ENCODE measurements around the gene NEU1. TPM values are rescaled to one million over a fixed set of nuclear protein-coding genes. Genes with fewer than 3 reads are reported as not detected.
A peak's percentile ranks its signal among the peaks of the same experiment; 100 is the strongest.

The NEU1 gene
- total and polyA plus RNA-seq, 10 donors = 14.0 to 60.7 (median 37.8) TPM

DNA sequence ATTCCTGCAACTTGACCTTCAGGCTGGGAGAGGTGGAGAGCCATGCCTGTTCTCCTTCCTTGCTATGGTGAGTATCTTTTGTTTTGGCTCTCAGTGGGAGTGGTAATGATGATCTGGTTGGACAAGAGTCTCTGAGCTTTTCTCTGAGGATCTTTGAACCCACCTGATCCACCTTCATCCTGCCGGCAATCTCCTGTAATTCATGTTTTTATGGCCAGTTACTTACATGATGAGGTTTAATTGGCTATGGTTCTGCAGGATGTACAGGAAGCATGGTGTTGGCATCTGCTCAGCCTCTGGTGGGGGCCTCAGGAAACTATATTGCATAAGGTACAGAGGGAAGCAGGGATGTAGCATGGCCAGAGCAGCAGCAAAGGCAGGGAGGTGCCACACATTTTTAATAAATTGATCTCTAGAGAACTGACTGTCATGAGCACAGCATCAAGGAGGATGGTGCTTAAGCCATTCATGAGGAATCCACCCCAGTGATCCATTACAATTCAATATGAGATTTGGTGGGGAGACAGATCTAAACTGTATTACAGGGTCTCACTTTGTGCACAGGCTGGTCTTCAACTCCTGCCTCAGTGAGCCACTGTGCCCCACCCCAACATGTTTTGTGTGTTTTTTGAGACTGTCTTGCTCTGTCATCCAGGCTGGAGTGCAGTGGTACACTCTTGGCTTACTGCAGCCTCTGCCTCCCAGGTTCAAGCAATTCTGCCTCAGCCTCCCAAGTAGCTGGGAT is 25.1 kb downstream of the NEU1 start:
- intact Hi-C loops (cut with DNase I; ENCODE audit: low total_unique reads) = no loop called here
- H3K36me3 ChIP-seq = peaks cover 0 to 66% (median 47%) of the 10 kb centered on the region in 6 donors

DNA sequence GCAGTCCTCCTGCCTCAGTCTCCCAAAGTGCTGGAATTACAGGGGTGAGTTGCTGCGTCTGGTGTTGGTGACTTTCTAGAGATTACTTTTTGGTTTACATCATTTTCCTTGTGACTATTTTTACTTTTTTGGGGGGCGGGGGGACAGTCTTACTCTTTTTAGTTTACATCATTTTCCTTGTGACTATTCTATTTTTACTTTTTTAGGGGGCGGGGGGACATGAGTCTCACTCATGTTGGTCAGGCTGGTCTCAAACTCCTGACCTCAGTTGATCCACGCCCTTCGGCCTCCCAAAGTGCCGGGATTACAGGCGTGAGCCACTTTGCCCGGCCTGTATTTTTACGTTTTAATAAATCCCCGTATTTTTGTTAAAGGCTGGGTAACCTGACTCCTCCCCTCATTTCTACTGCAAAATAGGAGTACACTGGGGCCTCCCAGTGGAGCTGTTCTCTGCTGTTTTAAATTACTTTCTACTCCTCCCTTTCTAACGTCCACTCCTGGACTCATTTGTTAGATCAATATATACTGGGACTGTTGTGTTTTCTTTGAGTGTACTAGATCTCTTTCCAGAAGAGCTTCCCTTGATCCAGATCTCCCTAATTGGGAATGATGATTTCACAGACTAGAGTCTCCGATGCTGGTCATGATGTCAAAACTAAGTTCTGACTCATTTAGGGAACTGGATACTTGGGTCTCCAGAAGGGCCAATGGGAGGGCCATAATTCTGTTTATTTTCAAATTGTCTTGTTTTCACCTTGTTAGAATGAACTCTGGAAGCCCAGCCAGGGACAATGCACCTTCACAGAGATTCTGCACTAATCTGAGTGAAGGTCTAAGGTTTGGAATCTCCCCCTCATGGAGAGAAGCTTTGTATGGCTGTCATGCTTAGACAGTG is 25.9 kb downstream of the NEU1 start:
- peaks cover 38 to 73% (median 69%) of the 10 kb centered on the region in 6 donors for H3K4me1 ChIP-seq
- H3K36me3 ChIP-seq = peaks cover 0 to 58% (median 46%) of the 10 kb centered on the region in 6 donors
- TF ChIP-seq, protein P1, sequence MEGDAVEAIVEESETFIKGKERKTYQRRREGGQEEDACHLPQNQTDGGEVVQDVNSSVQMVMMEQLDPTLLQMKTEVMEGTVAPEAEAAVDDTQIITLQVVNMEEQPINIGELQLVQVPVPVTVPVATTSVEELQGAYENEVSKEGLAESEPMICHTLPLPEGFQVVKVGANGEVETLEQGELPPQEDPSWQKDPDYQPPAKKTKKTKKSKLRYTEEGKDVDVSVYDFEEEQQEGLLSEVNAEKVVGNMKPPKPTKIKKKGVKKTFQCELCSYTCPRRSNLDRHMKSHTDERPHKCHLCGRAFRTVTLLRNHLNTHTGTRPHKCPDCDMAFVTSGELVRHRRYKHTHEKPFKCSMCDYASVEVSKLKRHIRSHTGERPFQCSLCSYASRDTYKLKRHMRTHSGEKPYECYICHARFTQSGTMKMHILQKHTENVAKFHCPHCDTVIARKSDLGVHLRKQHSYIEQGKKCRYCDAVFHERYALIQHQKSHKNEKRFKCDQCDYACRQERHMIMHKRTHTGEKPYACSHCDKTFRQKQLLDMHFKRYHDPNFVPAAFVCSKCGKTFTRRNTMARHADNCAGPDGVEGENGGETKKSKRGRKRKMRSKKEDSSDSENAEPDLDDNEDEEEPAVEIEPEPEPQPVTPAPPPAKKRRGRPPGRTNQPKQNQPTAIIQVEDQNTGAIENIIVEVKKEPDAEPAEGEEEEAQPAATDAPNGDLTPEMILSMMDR (IDR thresholded peaks at IDR 0.05 in 8 of 11, conservative IDR thresholded peaks at IDR 0.05 in 3 of 11) = no peak
- no peak for DNase-seq
- H3K4me3 ChIP-seq = peak overlapping the region; percentile 71 to 92 (median 79)
- intact Hi-C loops (cut with DNase I; ENCODE audit: low total_unique reads) = no loop called here
- no peaks in the 10 kb centered on the region for H3K27me3 ChIP-seq (replicated peaks in 1 of 7)
- no peaks in the 10 kb centered on the region for H3K9me3 ChIP-seq
- peak overlapping the region; percentile 92 to 98 (median 96) for H3K27ac ChIP-seq
- WGBS, 5 donors = 16 to 26% (median 20%) methylated on average over 12 of the region's 12 CpGs

More for the DNA sequence above, 25.1 kb downstream of the NEU1 start:
- Histone ChIP-seq H3K27me3 (replicated peaks in 1 of 7) (no peaks in the 10 kb centered on the region), H3K4me3 (peak overlapping the region in 7 of 8 donors; percentile 15 to 90 (median 79)), H3K4me1 (peaks cover 38 to 65% (median 61%) of the 10 kb centered on the region in 6 donors), H3K9me3 (no peaks in the 10 kb centered on the region), H3K27ac (peak overlapping the region in 7 of 8 donors; percentile 94 to 98 (median 96))
- TF ChIP-seq, protein P1 (IDR thresholded peaks at IDR 0.05 in 8 of 11, conservative IDR thresholded peaks at IDR 0.05 in 3 of 11) = no peak
- TF ChIP-seq POLR2A (IDR thresholded peaks at IDR 0.05) (no peak), POLR2AphosphoS5 (IDR thresholded peaks at IDR 0.05) (no peak)
- peak; percentile 5 for DNase-seq
- 0 to 17% (median 8%) methylated on average over 1 of the region's 1 CpG for WGBS, 5 donors

DNA sequence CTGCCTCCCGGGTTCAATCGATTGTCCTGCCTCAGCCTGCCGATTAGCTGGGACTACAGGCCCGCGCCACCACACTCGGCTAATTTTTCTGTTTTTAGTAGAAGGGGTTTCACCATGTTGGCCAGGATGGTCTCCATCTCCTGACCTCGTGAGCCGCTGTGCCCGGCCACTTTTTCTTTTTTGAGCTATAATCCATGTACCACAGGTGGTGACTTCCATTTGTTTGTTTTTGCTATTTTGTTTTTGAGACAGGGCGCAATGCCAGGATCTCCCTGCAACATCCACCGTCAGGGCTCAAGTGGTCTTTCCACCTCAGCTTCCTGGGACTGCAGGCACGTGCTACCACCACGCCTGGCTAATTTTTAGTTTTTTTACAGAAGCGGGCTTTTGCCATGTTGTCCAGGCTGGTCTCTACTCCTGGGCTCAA is 26.6 kb downstream of the NEU1 start:
- WGBS, 5 donors = 7 to 21% (median 11%) methylated on average over 14 of the region's 14 CpGs
- no peak for TF ChIP-seq POLR2AphosphoS5 (IDR thresholded peaks at IDR 0.05)
- TF ChIP-seq, protein P1 (IDR thresholded peaks at IDR 0.05 in 8 of 11, conservative IDR thresholded peaks at IDR 0.05 in 3 of 11) = no peak
- no peak for TF ChIP-seq POLR2A (IDR thresholded peaks at IDR 0.05)
- peak overlapping the region; percentile 92 to 98 (median 96) for H3K27ac ChIP-seq
- intact Hi-C loops (cut with DNase I; ENCODE audit: low total_unique reads) = no loop called here
- H3K4me3 ChIP-seq = peak overlapping the region; percentile 71 to 92 (median 79)
- peaks cover 0 to 51% (median 41%) of the 10 kb centered on the region in 6 donors for H3K36me3 ChIP-seq
- DNase-seq = peak; percentile 56
- no peaks in the 10 kb centered on the region for H3K27me3 ChIP-seq (replicated peaks in 1 of 7)
- peaks cover 45 to 80% (median 75%) of the 10 kb centered on the region in 6 donors for H3K4me1 ChIP-seq
- H3K9me3 ChIP-seq = no peaks in the 10 kb centered on the region

Measured in spleen (tissue), 11 donors.